NCI-H1694 (cell line): ENCODE data around the gene RFFL.

Experiments
- DNase-seq: peaks from one replicate; lab custom pipeline; 2025; lab: John Stamatoyannopoulos, UW

The RFFL gene

GRCh38 chr17:35080536-35080935, 17.0 kb upstream of the RFFL start:
- no peak for DNase-seq

GRCh38 chr17:35079547-35080423, 16.3 kb upstream of the RFFL start:
- DNase-seq = no peak

- DNase-seq = no peak
Observed at GRCh38 chr17:35076874-35077273, 13.4 kb upstream of the RFFL start.

GRCh38 chr17:35074711-35075707, 11.5 kb upstream of the RFFL start:
- DNase-seq = no peak

- DNase-seq = no peak
Observed at GRCh38 chr17:35073991-35074627, 10.6 kb upstream of the RFFL start.

- no peak for DNase-seq
Observed at GRCh38 chr17:35073183-35073790, 9.8 kb upstream of the RFFL start.

- no peak for DNase-seq
Observed at GRCh38 chr17:35069311-35069710, 5.8 kb upstream of the RFFL start.

GRCh38 chr17:35068249-35068648, 4.7 kb upstream of the RFFL start:
- DNase-seq = no peak

GRCh38 chr17:35065880-35066279, 2.4 kb upstream of the RFFL start:
- no peak for DNase-seq

GRCh38 chr17:35064516-35065215, 1.2 kb upstream of the RFFL start:
- DNase-seq = no peak

- no peak for DNase-seq
Observed at GRCh38 chr17:35062308-35062707, 1.2 kb downstream of the RFFL start.

- DNase-seq = no peak
Observed at GRCh38 chr17:35057332-35057915, 6.1 kb downstream of the RFFL start.

- DNase-seq = no peak
Observed at GRCh38 chr17:35056013-35056412, 7.5 kb downstream of the RFFL start.

GRCh38 chr17:35053204-35053603, 10.3 kb downstream of the RFFL start:
- DNase-seq = no peak

- DNase-seq = no peak
Observed at GRCh38 chr17:35052780-35053179, 10.7 kb downstream of the RFFL start.

- DNase-seq = no peak
Observed at GRCh38 chr17:35052241-35052610, 11.3 kb downstream of the RFFL start.

GRCh38 chr17:35051579-35052240, 11.8 kb downstream of the RFFL start:
- DNase-seq = no peak

- no peak for DNase-seq
Observed at GRCh38 chr17:35051183-35051578, 12.3 kb downstream of the RFFL start.

GRCh38 chr17:35050170-35050569, 13.3 kb downstream of the RFFL start:
- DNase-seq = no peak

- no peak for DNase-seq
Observed at GRCh38 chr17:35048685-35049379, 14.7 kb downstream of the RFFL start.
